ENCODE results near the gene FARS2.

DNA sequence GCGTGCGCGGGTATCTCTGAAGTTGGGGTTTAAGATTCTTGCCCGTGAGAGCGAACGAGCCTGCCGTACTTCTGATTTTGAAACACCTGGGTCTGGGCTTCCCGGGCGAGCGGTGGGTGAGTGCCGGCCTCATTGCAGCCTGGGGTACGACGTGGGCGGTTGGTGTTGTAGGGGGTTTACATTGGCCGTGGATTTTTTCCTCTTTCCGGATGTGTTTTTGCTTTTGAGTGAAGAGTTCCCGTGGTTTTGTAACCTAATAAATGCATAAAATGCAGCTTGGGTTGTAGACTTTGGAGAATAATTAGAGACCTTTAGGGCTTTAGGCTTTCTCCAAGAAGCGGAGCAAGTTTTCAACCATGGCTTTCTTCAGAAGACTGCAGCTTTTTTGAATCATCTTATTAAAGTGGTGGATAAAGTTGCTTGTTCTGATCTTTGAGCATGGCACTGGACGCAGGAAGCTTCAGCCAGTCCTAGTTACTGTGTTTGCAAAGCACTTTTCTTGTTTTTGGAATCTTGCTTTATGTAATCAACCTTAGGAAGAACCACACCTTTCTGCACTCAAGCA, 314 bp downstream of the FARS2 start:
- TF ChIP-seq, protein P1, sequence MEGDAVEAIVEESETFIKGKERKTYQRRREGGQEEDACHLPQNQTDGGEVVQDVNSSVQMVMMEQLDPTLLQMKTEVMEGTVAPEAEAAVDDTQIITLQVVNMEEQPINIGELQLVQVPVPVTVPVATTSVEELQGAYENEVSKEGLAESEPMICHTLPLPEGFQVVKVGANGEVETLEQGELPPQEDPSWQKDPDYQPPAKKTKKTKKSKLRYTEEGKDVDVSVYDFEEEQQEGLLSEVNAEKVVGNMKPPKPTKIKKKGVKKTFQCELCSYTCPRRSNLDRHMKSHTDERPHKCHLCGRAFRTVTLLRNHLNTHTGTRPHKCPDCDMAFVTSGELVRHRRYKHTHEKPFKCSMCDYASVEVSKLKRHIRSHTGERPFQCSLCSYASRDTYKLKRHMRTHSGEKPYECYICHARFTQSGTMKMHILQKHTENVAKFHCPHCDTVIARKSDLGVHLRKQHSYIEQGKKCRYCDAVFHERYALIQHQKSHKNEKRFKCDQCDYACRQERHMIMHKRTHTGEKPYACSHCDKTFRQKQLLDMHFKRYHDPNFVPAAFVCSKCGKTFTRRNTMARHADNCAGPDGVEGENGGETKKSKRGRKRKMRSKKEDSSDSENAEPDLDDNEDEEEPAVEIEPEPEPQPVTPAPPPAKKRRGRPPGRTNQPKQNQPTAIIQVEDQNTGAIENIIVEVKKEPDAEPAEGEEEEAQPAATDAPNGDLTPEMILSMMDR (IDR thresholded peaks at IDR 0.05; ENCODE audit: poor library complexity) = no peak
- TF ChIP-seq EZH2 (IDR thresholded peaks at IDR 0.05; ENCODE audit: borderline replicate concordance) (no peak), EZH2phosphoT487 (IDR thresholded peaks at IDR 0.05; ENCODE audit: low read depth, severe bottlenecking, unreplicated experiment) (no peak)

All from hepatocyte (in vitro differentiated cells).